Activated CD4-positive, CD25-positive, alpha-beta regulatory T cell (primary cell): ENCODE measurements around the gene KIF2A.

Source experiments
- DNase-seq, 4 experiments: peaks; one replicate each; lab custom pipeline; 2025; lab: John Stamatoyannopoulos, UW

KIF2A gene

DNA sequence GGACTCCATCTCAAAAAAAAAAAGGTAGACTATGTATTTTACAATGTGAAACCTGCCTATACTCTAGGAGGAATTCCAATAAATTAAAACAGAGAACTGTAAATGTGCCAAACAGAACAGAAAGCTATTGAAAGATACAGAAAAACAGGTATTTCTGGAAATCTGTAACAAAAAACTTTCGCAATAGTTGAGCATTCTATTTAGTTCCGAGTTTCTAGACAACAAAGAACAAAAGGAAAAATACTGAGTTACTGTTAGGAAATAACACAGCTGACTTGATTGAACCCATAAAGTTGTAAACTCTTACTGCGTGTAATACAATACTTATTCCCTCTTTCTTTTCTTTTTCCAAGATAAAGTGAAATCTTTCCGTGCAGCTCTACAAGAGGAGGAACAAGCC, 79.1 kb downstream of the KIF2A start:
- DNase-seq = no peak

DNA sequence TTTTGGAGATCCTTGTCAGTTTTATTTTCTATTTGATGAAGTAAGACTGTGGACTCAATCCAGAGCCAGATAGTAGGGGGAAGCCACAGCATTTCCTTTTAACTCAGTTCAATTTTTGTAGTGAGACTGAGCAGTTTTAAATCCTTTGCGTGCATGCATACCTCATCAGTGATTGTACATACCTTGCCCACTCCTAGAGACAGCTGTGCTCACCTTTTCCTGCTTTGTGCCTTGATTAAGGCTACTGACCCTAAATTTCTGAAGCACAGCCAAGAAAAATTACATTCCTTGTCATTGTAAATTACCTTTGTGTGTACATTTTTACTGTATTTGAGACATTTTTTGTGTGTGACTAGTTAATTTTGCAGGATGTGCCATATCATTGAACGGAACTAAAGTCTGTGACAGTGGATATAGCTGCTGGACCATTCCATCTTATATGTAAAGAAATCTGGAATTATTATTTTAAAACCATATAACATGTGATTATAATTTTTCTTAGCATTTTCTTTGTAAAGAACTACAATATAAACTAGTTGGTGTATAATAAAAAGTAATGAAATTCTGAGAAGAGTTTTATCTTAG, 79.9 kb downstream of the KIF2A start:
- no peak for DNase-seq

DNA sequence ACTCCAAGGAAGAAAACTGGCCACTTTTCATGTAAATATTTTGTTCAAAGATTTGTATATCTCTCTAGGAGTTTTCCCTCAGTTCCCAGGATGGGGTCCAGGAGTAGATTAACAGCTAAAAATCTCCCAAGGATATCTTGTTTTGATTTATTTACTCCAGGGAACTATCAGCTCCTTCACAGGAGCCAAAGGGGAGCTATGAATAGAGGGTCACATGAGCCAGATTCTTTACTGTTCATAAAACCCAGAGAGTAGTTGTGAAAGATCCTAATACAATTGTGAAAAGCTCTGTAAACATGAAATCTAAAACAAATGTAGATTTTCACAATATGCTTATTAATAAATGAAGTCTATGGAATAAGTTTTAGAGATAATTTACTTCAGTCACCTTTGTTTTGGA, 80.8 kb downstream of the KIF2A start:
- no peak for DNase-seq

DNA sequence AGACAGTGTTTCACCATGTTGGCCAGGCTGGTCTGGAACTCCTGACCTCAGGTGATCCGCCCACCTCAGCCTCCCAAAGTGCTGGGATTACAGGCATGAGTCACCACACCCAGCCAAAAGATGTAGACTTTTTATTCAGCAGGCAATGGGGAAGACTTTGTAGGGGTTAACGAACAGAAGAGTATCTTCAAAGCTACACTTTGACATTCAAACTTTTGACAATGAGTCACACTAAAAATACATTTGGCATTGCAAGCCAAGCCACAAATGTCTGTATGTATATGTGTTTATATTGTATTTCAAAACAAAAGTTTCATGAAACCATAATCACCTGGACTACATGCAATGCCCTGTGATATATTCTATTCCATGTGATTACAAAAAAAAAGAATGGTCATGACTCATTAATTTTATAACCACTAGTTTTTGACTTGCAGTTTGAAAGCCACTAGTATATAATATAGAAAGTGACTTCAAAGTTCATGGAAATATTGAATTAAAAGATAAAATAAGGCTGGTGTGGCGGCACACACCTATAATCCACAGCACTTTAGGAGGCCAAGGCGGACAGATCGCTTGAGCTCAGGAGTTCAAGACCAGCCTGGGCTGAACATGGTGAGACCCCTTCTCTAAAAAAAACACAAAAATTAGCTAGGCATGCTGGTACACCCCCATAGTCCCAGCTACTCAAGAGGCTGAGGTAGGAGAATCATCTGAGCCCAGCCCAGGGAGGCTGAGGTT, 89.4 kb downstream of the KIF2A start:
- no peak for DNase-seq

DNA sequence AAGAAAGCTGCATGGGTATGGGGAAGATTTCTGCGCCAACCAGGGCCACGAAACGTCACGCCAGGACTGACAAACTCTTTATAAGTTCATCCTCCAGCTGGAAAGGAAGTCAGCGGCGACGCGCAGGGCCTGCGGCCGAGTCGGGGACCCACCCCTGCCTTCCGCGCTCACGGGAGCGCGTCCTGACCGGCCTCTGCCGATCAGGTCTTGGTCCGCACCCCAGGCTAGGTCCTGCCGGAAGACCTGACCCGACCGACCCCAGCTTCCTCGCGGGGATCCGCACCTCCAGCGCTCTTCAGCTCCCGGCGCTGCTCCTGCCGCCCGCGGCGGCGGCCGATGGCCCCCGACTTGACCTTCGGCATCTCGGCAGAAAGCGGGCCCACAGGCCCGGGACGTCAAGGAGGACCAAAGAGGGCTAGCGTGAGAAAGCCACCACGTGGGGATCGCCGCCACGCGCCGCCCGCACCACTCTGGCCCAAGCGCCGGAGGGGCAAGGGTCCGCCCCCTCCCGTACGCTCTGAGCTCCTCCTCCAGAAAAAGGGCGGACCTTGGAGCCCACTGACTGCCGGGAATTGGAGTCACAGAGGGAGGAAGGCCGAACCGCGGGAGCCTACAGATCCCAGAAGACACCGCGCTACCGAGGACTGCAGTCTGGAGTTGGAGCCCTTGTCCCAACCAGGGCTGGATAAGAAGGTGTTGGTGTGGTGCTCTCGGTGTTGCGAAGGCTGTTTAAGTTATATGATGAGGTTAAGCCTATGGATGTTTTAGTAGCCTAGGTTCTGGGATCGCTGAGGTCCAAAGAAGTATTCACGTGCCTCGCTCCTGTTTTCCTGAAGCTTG, 97.6 kb downstream of the KIF2A start, which contains the start of gene DIMT1:
Gene DIMT1 (minus strand): TSS at position 495 of the 840 bp plus-strand sequence. CDS start 133 bp downstream, at position 362.
- peak; percentile 76 to 87 (median 80) for DNase-seq

DNA sequence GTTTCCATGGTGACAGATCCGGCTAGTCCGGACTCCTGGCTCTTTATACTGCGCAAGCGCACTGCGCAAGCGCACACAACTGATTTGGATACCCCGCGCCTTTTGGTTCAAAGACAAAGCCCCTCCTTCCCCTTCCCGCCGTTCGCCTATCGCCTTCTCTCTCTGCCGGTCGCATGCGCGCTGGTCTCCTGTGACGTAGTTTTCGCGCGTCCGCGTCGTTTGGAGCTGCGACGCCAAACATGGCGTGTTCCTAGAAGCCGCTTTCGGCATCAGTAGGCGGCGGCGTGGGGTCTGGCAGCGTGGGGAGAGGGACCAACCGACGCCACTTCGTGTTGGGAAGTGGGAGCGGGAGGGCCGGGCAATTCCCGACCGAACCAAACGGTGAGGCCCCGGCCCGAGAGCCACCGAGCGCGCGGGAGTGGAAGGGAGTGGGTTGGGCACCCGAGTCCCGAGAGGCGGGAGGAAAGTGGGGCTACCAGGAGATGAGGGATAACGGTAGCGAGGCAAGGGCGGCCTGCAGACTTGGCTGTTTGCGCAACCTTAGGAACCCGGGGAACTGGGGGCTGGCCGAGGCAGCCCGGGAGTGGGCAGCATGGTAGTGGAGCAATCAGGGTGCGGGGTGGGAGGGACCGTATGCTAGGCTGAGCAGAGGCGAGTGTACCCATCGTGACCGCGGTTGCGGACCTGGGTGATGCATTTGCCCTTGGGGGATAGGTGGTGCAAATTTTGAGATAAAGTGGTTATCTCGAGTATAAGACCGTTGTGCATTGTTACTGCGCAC, 106.7 kb downstream of the KIF2A start, which contains the start of gene IPO11:
Gene IPO11 (plus strand): TSS at position 215 of the 781 bp plus-strand sequence. CDS start 24,517 bp downstream, outside the sequence.
- peak; percentile 93 to 97 (median 94) for DNase-seq

DNA sequence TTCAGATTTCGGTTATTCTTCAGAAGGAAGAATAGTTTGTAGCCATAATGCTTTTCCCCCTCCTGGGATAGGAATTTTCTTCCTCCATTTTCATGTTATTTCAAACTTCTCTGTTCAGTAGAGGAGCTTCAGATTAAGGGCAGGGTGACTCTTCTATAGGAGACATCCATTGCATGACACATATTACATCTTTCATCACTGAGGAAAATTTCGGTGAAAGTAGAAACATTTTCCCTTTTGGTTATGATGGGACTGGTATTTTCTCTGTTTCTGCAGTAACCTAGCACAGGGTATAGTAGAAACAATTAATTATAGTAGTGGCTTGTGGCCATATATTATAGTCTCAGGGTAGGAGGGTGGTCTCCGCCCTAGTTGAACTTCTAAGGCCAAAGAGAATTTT, 107.7 kb downstream of the KIF2A start:
- no peak for DNase-seq

DNA sequence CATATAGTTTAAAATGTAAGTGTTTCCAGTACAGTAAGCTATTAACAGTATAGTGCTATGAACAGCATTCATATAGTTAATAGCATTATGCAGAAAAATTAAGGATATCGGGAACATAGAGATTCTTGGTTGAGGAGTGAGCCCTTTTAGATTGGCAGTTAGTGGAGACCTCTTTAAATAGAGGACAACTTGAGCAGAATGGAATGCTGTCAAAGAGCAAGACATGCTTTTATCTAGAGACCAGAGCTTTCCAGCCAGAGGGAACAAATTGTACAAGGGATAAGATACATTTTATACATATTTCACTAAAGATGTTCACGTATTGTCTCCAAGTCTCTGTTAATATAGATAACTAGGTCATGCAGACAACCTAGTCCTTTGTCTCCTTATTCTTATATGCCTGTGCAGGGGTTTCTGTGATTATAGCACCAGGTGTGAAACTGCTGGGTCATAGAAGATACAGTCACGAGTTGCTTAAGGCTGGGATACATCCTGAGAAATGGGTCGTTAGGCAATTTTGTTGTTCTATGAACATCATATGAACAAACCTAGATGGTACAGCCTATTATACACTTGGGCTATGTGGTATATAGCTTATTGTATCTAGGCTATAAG, 112.6 kb downstream of the KIF2A start:
- no peak for DNase-seq

DNA sequence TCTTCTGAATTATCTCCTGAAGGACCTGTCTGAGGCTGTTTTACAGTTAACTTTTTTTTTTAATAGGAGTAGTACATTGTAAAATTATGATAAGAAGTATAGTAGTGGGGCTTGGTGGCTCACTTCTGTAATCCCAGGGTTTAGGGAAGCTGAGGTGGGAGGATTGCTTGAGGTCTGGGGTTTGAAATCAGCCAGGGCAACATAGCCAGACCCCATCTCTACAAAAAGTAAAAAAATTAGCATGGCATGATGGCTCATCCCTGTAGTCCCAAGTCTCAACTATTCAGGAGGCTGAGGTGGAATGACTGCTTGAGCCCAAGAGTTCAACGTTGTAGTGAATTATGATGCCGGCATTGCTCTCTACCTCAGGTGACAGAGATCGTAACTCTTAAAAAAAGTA, 113.6 kb downstream of the KIF2A start:
- DNase-seq = no peak

DNA sequence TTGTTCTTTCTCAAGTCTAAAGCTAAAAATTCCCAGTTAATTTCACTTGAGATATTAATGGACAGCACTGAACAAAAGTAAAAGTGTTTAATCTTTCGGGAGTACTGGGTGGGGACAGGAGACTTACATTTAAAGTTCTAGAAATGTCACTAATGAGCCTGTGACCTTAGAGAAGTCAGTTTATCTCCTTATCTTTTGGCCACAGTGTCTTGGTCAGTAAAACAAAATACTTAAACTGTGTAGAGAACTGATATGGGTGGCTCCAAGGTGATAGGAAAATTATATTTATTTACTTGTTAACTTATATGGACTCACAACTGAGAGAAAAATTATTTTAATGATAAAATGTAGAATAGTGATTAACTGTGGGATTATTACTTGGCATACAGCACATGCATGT, 115.4 kb downstream of the KIF2A start:
- no peak for DNase-seq

DNA sequence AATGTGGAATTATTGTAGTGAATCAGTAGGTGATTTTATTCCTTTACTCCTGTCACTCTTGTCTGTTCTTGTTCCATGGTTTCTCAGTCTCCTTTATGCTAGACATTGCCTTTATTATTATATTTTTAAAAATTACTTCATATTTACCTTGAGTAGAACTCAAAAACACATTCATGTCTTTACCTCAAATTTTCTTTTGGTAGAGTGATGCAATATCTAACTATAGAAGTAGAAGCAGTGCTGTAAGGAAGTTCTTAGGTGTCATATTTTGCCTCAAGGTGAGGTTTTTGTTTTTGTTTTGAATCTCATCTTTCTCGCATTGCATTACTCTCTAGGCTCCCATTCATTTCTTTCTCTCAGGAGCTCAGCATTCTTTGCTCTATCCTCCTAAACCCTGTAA, 118.8 kb downstream of the KIF2A start:
- no peak for DNase-seq

DNA sequence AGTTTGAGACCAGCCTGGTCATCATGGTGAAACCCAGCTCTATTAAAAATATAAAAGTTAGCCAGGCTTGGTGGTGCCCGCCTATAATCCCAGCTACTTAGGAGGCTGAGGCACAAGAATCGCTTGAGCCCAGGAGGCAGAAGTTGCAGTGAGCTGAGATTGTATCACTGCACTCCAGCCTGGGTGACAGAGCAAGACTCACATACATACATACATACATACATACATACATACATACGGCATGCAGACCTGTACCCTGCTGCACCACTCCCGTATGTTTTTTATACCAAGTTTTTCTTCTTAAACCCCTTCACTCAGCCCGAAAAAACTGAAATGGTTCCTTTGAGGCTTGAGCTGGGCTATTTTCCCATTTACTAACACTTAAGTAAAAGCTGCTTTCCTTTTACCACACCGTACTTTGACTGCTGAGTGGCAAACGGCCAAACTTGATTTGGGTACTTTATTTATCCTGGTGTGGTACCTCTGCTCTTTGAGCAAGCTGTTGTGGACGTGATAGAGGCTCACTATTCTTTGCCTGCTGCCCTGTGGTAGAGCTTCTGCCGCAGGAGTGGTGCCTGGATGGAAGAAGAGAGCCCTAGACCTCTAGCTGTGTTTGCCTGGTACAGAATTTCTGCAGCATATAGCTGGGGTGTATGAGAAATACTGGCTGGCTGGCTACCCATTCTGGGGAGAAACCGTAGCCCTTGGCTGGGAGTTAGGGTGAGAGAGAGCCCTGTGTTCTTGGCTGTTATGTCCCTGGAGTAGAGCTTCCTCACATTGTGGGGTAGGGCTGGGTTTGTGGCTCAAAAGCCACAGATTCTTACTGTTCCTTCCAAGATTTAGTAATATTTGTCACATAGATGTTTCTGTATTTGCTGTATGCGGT, 126.0 kb downstream of the KIF2A start:
- DNase-seq = no peak

DNA sequence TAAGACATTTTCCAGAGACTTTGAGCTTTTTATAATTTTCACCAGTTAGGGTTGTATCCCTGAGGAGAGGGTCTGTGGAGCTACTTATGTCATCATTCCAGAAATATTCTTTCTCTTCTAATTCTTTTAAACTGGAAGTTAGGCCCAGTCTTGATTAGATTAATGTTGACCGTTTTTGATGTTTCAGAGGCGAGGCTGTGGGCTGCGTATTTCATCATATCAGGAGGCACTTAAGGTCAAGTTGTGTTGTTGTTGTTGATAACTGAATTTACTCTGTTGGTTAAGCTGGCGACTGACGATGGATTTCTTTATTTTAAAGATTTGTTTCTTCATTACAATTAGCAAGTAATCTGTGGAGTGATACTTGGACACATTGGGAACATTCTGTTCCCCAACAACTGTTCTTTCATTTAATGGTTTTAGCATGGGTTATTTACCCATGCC, 126.6 kb downstream of the KIF2A start:
- no peak for DNase-seq
